OCI-LY1 (cell line): ENCODE results near the gene ESR2.

ENCODE experiments used
- H2AFZ ChIP-seq: fragments of 200-600 bp; sonication (generic), shearing (Covaris generic); 2 replicates; pipeline ENCODE4 v1.6.0; 2014; ENCODE audit warnings: antibody characterized with exemption, mild to moderate bottlenecking, low read length
- H3F3A ChIP-seq: fragments of 200-600 bp; sonication (generic), shearing (Covaris generic); 2 replicates; pipeline ENCODE4 v1.6.0; 2014; ENCODE audit warnings: mild to moderate bottlenecking, antibody characterized with exemption, low read length, moderate library complexity; ENCODE audit not compliant: insufficient read depth
- H3K27ac ChIP-seq: fragments of 200-600 bp; sonication (generic); 2 replicates; pipeline ENCODE4 v1.5.1; 2014; ENCODE audit warnings: low read length, mixed run types, mild to moderate bottlenecking, low read depth; ENCODE audit not compliant: poor library complexity, severe bottlenecking
- H3K27me3 ChIP-seq: fragments of 200-600 bp; sonication (generic); 2 replicates; pipeline ENCODE4 v1.6.0; 2014; ENCODE audit warnings: antibody characterized with exemption, mild to moderate bottlenecking, low read length, moderate library complexity; ENCODE audit not compliant: insufficient read depth
- H3K36me3 ChIP-seq: fragments of 200-600 bp; sonication (generic); 2 replicates; pipeline ENCODE4 v1.6.1; 2014; ENCODE audit warnings: mild to moderate bottlenecking, antibody characterized with exemption, low read length, moderate library complexity, mixed read lengths; ENCODE audit not compliant: insufficient read depth
- H3K4me1 ChIP-seq: fragments of 200-600 bp; sonication (generic); 2 replicates; pipeline ENCODE4 v1.5.1; 2014; ENCODE audit warnings: mild to moderate bottlenecking, low read length, moderate library complexity; ENCODE audit not compliant: insufficient read depth, severe bottlenecking
- H3K4me2 ChIP-seq: fragments of 200-600 bp; sonication (generic), shearing (Covaris generic); 2 replicates; pipeline ENCODE4 v1.6.1; 2014; ENCODE audit warnings: low read length
- H3K4me3 ChIP-seq: fragments of 200-600 bp; sonication (generic); 2 replicates; pipeline ENCODE4 v1.5.1; 2014; ENCODE audit warnings: low read length, low read depth, mild to moderate bottlenecking, mixed read lengths; ENCODE audit not compliant: poor library complexity, severe bottlenecking
- H3K79me2 ChIP-seq: fragments of 200-600 bp; shearing (Covaris generic); 2 replicates; pipeline ENCODE4 v1.6.1; 2016; ENCODE audit warnings: mixed run types, low read length, mixed read lengths; ENCODE audit not compliant: insufficient read depth
- H3K9ac ChIP-seq: fragments of 200-600 bp; sonication (generic), shearing (Covaris generic); 2 replicates; pipeline ENCODE4 v1.6.1; 2014; ENCODE audit warnings: mild to moderate bottlenecking, low read length, mixed read lengths
- H3K9me2 ChIP-seq: fragments of 200-600 bp; sonication (generic), shearing (Covaris generic); 2 replicates; pipeline ENCODE4 v1.6.1; 2014; ENCODE audit warnings: low read depth, mild to moderate bottlenecking, low read length, mixed read lengths
- H3K9me3 ChIP-seq: fragments of 200-600 bp; shearing (Covaris generic); 2 replicates; pipeline ENCODE4 v1.6.1; 2014; ENCODE audit warnings: low read length, mixed read lengths
- H4K20me1 ChIP-seq: fragments of 200-600 bp; sonication (generic), shearing (Covaris generic); 2 replicates; pipeline ENCODE4 v1.6.0; 2016; ENCODE audit warnings: mild to moderate bottlenecking, low read length; ENCODE audit not compliant: insufficient read depth
- CTCF ChIP-seq: fragments of 200-600 bp; sonication (generic), shearing (Covaris generic); IDR thresholded peaks from 2 replicates; pipeline ENCODE4 v1.5.1; 2017; ENCODE audit warnings: mild to moderate bottlenecking, antibody characterized with exemption, low read length, moderate library complexity, mixed read lengths
- EZH2 ChIP-seq: fragments of 200-600 bp; sonication (generic), shearing (Covaris generic); IDR thresholded peaks from 2 replicates; pipeline ENCODE4 v1.8.0; 2017; ENCODE audit warnings: borderline replicate concordance, mixed run types, mild to moderate bottlenecking, antibody characterized with exemption, low read length, moderate library complexity, mixed read lengths

ESR2 gene

GRCh38 chr14:64196056-64196455 is 98.1 kb downstream of the ESR2 start:
- Histone ChIP-seq H3K9ac (peak overlapping the region; percentile 69), H3K4me1 (peaks cover 75% of the 10 kb centered on the region), H3K27ac (peak overlapping the region; percentile 100), H4K20me1 (no peaks in the 10 kb centered on the region), H3K27me3 (no peaks in the 10 kb centered on the region), H3F3A (0 out of 2 replicates have a peak, but pooled peaks cover 2% of the 10 kb centered on the region), H2AFZ (no peak overlapping the region), H3K9me3 (no peaks in the 10 kb centered on the region), H3K4me3 (peak overlapping the region; percentile 58), H3K4me2 (peak overlapping the region; percentile 84), H3K9me2 (no peaks in the 10 kb centered on the region), H3K79me2 (no peaks in the 10 kb centered on the region), H3K36me3 (peaks cover 23% of the 10 kb centered on the region; the same call in 1 of the 2 replicates)
- TF ChIP-seq EZH2 (no peak), CTCF (no peak)

- H3K36me3 ChIP-seq, result peaks cover 30% of the 10 kb centered on the region
- peak overlapping the region; percentile 69 for H3K9ac ChIP-seq
- peak overlapping the region; percentile 84 for H3K4me2 ChIP-seq
- H4K20me1 ChIP-seq, result no peaks in the 10 kb centered on the region
- peaks cover 66% of the 10 kb centered on the region for H3K4me1 ChIP-seq
- TF ChIP-seq CTCF, result no peak
- TF ChIP-seq EZH2, result no peak
- no peaks in the 10 kb centered on the region for H3K9me3 ChIP-seq
- no peaks in the 10 kb centered on the region for H3F3A ChIP-seq
- H3K9me2 ChIP-seq, result no peaks in the 10 kb centered on the region
- no peak overlapping the region for H2AFZ ChIP-seq
- H3K4me3 ChIP-seq, result peak overlapping the region; percentile 23
- H3K27ac ChIP-seq, result peak overlapping the region; percentile 100
- no peaks in the 10 kb centered on the region for H3K79me2 ChIP-seq
- no peaks in the 10 kb centered on the region for H3K27me3 ChIP-seq
Observed at GRCh38 chr14:64195199-64195598, 99.0 kb downstream of the ESR2 start.

GRCh38 chr14:64194404-64194803 is 99.8 kb downstream of the ESR2 start:
- Histone ChIP-seq H3K27ac (peak overlapping the region; percentile 100), H3K36me3 (peaks cover 38% of the 10 kb centered on the region), H3K79me2 (no peaks in the 10 kb centered on the region), H3K4me3 (no peak overlapping the region), H3K9ac (peak overlapping the region; percentile 69; the same call in 1 of the 2 replicates), H3K27me3 (no peaks in the 10 kb centered on the region), H2AFZ (no peak overlapping the region), H3K9me3 (no peaks in the 10 kb centered on the region), H3F3A (no peaks in the 10 kb centered on the region), H4K20me1 (no peaks in the 10 kb centered on the region), H3K9me2 (no peaks in the 10 kb centered on the region), H3K4me1 (peaks cover 58% of the 10 kb centered on the region), H3K4me2 (peak overlapping the region; percentile 84; the same call in 1 of the 2 replicates)
- no peak for TF ChIP-seq CTCF
- no peak for TF ChIP-seq EZH2
